Adrenal gland (tissue), 5 donors: Measurements from ENCODE around the gene SOHLH1.

Source experiments
- CTCF ChIP-seq, 6 experiments: fragments of 450-650 bp in 4 of 6; fragments of 200-600 bp in 2 of 6; sonication (generic) in 1 of 6; IDR thresholded peaks; 1 replicate in 5 of 6; 2 replicates in 1 of 6; pipeline versions ENCODE4 v1.5.1 to v1.8.0; 2016 to 2021; ENCODE audit warnings: antibody characterized with exemption in 6 of 6, mild to moderate bottlenecking in 2 of 6, moderate library complexity in 1 of 6
- POLR2A ChIP-seq, 2 donors: fragments of 450-650 bp; IDR thresholded peaks; one replicate each; pipeline ENCODE4 v1.6.1; 2017; ENCODE audit warnings: antibody characterized with exemption in 2 of 2, mild to moderate bottlenecking in 2 of 2, moderate library complexity in 1 of 2
- donor health status: DM: no; HTN: no; CAD: no.

DNA sequence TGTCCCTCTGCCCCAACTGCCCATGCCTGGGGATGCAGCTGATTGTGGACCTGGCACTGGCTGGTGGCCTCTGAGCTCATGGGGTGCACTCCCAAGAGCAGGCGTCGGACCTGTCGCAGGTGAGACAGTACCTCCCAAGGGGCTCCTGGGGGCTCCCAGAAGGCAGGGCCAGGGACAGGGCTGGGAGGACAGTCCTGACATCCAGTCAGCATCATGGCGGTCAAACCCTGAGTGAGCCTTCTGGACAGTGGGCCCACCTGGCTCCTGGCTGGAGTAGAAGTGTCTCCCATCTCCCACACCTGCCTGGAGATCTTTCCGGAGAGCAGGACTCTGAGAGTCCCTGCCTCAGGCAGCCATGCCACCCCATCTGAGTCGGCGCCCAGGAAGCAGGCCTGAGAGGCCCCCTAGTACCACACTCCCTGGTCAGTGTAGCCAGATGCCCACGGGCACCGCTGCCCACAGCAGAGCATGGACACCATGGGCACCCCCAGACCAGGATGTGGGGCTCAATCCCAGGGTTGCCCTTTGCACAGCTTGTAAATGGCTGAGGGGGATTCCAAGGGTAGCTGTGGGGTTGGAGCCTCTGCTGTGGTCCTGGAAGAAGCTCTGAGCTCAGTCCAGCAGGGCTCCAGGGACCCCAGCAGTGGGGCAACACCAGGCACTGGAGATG, 29.5 kb downstream of the SOHLH1 start:
- no peak for TF ChIP-seq CTCF (IDR thresholded peaks at IDR 0.05)
- TF ChIP-seq POLR2A (IDR thresholded peaks at IDR 0.05) = no peak
